B cell (primary cell): Measurements from ENCODE around the gene MAP3K5. TPM values are rescaled to one million over a fixed set of nuclear protein-coding genes. Genes with fewer than 3 reads are reported as not detected.

Source experiments
- ATAC-seq: fragments of 200-7000 bp; cut with Tn5 transposase; one replicate; pipeline ENCODE4 v1.10.0; 2021; ENCODE audit warnings: low read depth, mild to moderate bottlenecking, moderate number of reproducible peaks, moderate library complexity
- CTCF ChIA-PET: fragments of 350-600 bp; sonication (Branson Sonifier 250); formaldehyde crosslinking; loops from one replicate; lab custom pipeline; 2021; ENCODE audit warnings: antibody characterized with exemption, inconsistent platforms; lab: Charles Lee
- POLR2A ChIA-PET: fragments of 350-600 bp; sonication (Branson Sonifier 250); formaldehyde crosslinking; loops from one replicate; lab custom pipeline; 2021; ENCODE audit warnings: antibody characterized with exemption; lab: Charles Lee
- DNase-seq: peaks from one replicate; pipeline ENCODE4 v3.0.0; 2013
- H2AFZ ChIP-seq: 2 replicates; pipeline ENCODE4 v1.6.1; 2012; ENCODE audit warnings: mild to moderate bottlenecking, low read depth, low read length; ENCODE audit not compliant: insufficient read depth, poor library complexity, severe bottlenecking
- H3K27ac ChIP-seq, 2 donors: 1 replicate in 1 of 2; 2 replicates in 1 of 2; pipeline ENCODE4 v1.5.1; 2012 to 2013; ENCODE audit warnings: low read length in 2 of 2, mild to moderate bottlenecking in 2 of 2, moderate library complexity in 1 of 2
- H3K27me3 ChIP-seq, 4 experiments: fragments of 200-600 bp in 1 of 4; sonication (generic) in 1 of 4; replicated peaks in 1 of 4; 1 replicate in 2 of 4; 2 replicates in 2 of 4; pipeline versions ENCODE4 v1.6.1 to v1.7.0; 2013 to 2016; ENCODE audit warnings: low read length in 3 of 4, mild to moderate bottlenecking in 2 of 4, mixed read lengths in 1 of 4, moderate library complexity in 1 of 4; ENCODE audit not compliant: insufficient read depth in 4 of 4, control insufficient read depth in 3 of 4; ENCODE audit errors: control extremely low read depth in 1 of 4
- H3K36me3 ChIP-seq, 2 experiments: replicated peaks in 1 of 2; 1 replicate in 1 of 2; 2 replicates in 1 of 2; pipeline versions ENCODE4 v1.6.1 to v1.7.1; 2013; ENCODE audit warnings: low read length in 1 of 2; ENCODE audit not compliant: insufficient read depth in 2 of 2, control insufficient read depth in 1 of 2; ENCODE audit errors: control extremely low read depth in 1 of 2, extremely low read depth in 1 of 2
- H3K4me1 ChIP-seq, 2 donors: fragments of 200-600 bp in 1 of 2; sonication (generic) in 1 of 2; 1 replicate in 1 of 2; 2 replicates in 1 of 2; pipeline versions ENCODE4 v1.5.1 to v1.6.1; 2013 to 2017; ENCODE audit warnings: low read length in 2 of 2; ENCODE audit not compliant: control insufficient read depth in 2 of 2, insufficient read depth in 2 of 2
- H3K4me2 ChIP-seq: replicated peaks from 2 replicates; pipeline ENCODE3; 2012; ENCODE audit warnings: mild to moderate bottlenecking, low read depth, low read length; ENCODE audit not compliant: poor library complexity, severe bottlenecking
- H3K4me3 ChIP-seq, 5 experiments: fragments of 200-600 bp in 1 of 5; sonication (generic) in 1 of 5; 1 replicate in 3 of 5; 2 replicates in 2 of 5; pipeline versions ENCODE4 v1.5.1 to v1.7.0; 2011 to 2016; ENCODE audit warnings: low read length in 4 of 5, mild to moderate bottlenecking in 4 of 5, low read depth in 2 of 5, control low read depth in 1 of 5, moderate library complexity in 1 of 5; ENCODE audit not compliant: insufficient read depth in 1 of 5; ENCODE audit errors: control extremely low read depth in 1 of 5, extremely low read depth in 1 of 5
- H3K79me2 ChIP-seq: fragments of 200-600 bp; sonication (generic); one replicate; pipeline ENCODE4 v1.6.0; 2016; ENCODE audit warnings: low read length; ENCODE audit not compliant: control insufficient read depth, insufficient read depth
- H3K9ac ChIP-seq: fragments of 200-600 bp; sonication (generic); 2 replicates; pipeline ENCODE4 v1.6.1; 2017; ENCODE audit warnings: mild to moderate bottlenecking, low read length, moderate library complexity
- H3K9me3 ChIP-seq, 3 donors: one replicate each; pipeline versions ENCODE4 v1.6.1 to v1.7.1; 2013; ENCODE audit warnings: low read length in 2 of 3; ENCODE audit not compliant: control insufficient read depth in 2 of 3, insufficient read depth in 1 of 3; ENCODE audit errors: control extremely low read depth in 1 of 3
- H4K20me1 ChIP-seq: 2 replicates; pipeline ENCODE4 v1.6.0; 2012; ENCODE audit warnings: mild to moderate bottlenecking, low read length; ENCODE audit not compliant: insufficient read depth, control insufficient read depth, poor library complexity, severe bottlenecking
- H3K27ac Mint-ChIP-seq: one replicate; pipeline ENCODE4 v1.8.0; 2021; ENCODE audit warnings: mixed read lengths
- H3K27me3 Mint-ChIP-seq: one replicate; pipeline ENCODE4 v1.8.0; 2021; ENCODE audit warnings: mixed read lengths
- H3K4me1 Mint-ChIP-seq: one replicate; pipeline ENCODE4 v1.8.0; 2021; ENCODE audit warnings: mixed read lengths
- H3K4me3 Mint-ChIP-seq: one replicate; pipeline ENCODE4 v1.8.0; 2021; ENCODE audit warnings: mixed read lengths
- H3K9me3 Mint-ChIP-seq: one replicate; pipeline ENCODE4 v1.8.0; 2022; ENCODE audit warnings: mixed read lengths; ENCODE audit not compliant: insufficient read depth
- EZH2 ChIP-seq: IDR thresholded peaks from 2 replicates; pipeline ENCODE4 v1.6.1; 2012; ENCODE audit warnings: borderline replicate concordance, low read depth, mild to moderate bottlenecking, moderate library complexity, low read length; ENCODE audit not compliant: insufficient read depth, poor library complexity, severe bottlenecking
- WGBS: methylation state at CpG from one replicate; pipeline ENCODE4 v1.1.5; 2013; ENCODE audit warnings: missing lambda C conversion rate; ENCODE audit not compliant: insufficient coverage; 5-methylcytosine and 5-hydroxymethylcytosine counted together
- intact Hi-C: fragments of 100-400 bp; cut with micrococcal nuclease; formaldehyde crosslinking; loops from one replicate; pipeline ENCODE4 v1.10.0; 2022
- polyA plus RNA-seq: library from polyadenylated mRNA; depleted of rRNA; stranded (reverse); fragments of >200 nt; gene quantifications from 2 replicates; pipeline ENCODE4 v1.2.3, GENCODE V29; 2012
- total RNA-seq, 2 donors: library from RNA; stranded (reverse); fragments of 120-200 nt in 1 of 2; gene quantifications; 1 replicate in 1 of 2; 2 replicates in 1 of 2; pipeline versions ENCODE4 v1.2.3 to v1.2.4, GENCODE V29; 2013 to 2022
- TF ChIP-seq, protein P1 (sequence below): fragments of 200-600 bp; IDR thresholded peaks from one replicate; pipeline ENCODE4 v1.8.0; 2022; ENCODE audit warnings: antibody characterized with exemption, mild to moderate bottlenecking

Gene MAP3K5
- total and polyA plus RNA-seq, 2 donors (not counting 1 experiment from before 2014, with no cell fraction given), result 5.7 to 34.1 TPM

DNA sequence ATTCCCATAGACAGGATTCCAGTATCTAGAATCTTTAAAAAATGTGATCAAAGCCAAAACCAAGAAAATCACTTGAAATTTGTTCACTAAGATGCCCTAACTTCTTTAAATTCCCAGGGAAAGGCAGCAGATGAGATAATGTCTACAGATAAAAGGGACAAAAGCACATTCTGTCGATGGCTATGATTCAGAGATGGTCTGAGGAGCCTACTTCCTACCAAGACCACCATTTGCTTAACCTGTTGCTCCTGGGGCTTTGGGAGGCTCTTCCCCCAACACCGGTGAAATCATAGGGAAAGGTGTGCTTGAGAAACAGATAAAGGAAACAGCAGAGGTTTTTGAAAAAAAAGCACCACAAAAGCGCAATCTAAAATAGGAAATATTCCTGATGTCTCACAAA, 123.7 kb downstream of the MAP3K5 start:
- H3K79me2 ChIP-seq, result peaks cover 4% of the 10 kb centered on the region
- H3K4me1 ChIP-seq, result no peaks in the 10 kb centered on the region
- H3K9ac ChIP-seq, result no peak overlapping the region
- Mint-ChIP-seq H3K4me1 (no peaks in the 10 kb centered on the region), H3K27ac (no peak overlapping the region), H3K4me3 (no peak overlapping the region), H3K27me3 (no peaks in the 10 kb centered on the region), H3K9me3 (peaks cover 2% of the 10 kb centered on the region)
- H3K27me3 ChIP-seq, result no peaks in the 10 kb centered on the region
- intact Hi-C loops, result no loop called here
- no peak overlapping the region for H3K27ac ChIP-seq
- ATAC-seq (no peak), DNase-seq (no peak)
- no peaks in the 10 kb centered on the region for H4K20me1 ChIP-seq
- H3K4me2 ChIP-seq, result no peak overlapping the region
- no peaks in the 10 kb centered on the region for H3K9me3 ChIP-seq
- H2AFZ ChIP-seq, result no peak overlapping the region
- ChIA-PET CTCF (interaction anchor here (2.6 to 3.0 kb wide), 2 partner anchors 24 to 124 kb away, joined by 8 to 17 read pairs; partner anchors contain the start of gene MAP3K5), POLR2A (no interaction called here)
- no peak for TF ChIP-seq EZH2
- TF ChIP-seq, protein P1, sequence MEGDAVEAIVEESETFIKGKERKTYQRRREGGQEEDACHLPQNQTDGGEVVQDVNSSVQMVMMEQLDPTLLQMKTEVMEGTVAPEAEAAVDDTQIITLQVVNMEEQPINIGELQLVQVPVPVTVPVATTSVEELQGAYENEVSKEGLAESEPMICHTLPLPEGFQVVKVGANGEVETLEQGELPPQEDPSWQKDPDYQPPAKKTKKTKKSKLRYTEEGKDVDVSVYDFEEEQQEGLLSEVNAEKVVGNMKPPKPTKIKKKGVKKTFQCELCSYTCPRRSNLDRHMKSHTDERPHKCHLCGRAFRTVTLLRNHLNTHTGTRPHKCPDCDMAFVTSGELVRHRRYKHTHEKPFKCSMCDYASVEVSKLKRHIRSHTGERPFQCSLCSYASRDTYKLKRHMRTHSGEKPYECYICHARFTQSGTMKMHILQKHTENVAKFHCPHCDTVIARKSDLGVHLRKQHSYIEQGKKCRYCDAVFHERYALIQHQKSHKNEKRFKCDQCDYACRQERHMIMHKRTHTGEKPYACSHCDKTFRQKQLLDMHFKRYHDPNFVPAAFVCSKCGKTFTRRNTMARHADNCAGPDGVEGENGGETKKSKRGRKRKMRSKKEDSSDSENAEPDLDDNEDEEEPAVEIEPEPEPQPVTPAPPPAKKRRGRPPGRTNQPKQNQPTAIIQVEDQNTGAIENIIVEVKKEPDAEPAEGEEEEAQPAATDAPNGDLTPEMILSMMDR, result no peak
- peaks cover 1 to 9% of the 10 kb centered on the region in 2 experiments for H3K36me3 ChIP-seq
- no peak overlapping the region for H3K4me3 ChIP-seq
- WGBS, result no CpG with 5 or more reads among the region's 3 CpGs

DNA sequence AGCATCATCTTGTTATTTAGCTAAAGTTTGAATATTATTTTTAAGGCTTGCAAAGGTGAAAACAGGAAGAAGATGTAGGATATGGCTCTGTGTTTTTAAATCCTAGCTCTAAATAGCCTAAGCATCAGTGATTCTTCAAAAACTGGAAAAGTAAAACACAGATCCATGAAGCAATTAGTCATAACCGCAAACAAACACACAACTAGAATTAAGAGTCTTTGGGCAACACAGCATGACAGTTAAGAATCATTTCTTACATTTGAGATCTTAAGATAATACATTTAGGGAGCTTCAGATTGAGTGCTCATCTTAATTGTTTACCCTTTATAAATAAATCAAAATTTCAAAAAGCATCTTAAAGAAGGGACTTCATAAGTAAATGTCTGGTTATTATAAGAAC, 126.2 kb downstream of the MAP3K5 start:
- no peak overlapping the region for H3K4me3 Mint-ChIP-seq
- H3K9me3 Mint-ChIP-seq, result no peaks in the 10 kb centered on the region
- no peaks in the 10 kb centered on the region for H3K27me3 Mint-ChIP-seq
- Histone ChIP-seq H3K9ac (no peak overlapping the region), H3K36me3 (peaks cover 1 to 9% of the 10 kb centered on the region in 2 experiments), H3K9me3 (no peaks in the 10 kb centered on the region), H4K20me1 (no peaks in the 10 kb centered on the region), H3K4me1 (no peaks in the 10 kb centered on the region), H3K27ac (no peak overlapping the region), H3K79me2 (no peaks in the 10 kb centered on the region), H3K4me3 (no peak overlapping the region), H2AFZ (no peak overlapping the region), H3K4me2 (no peak overlapping the region), H3K27me3 (no peaks in the 10 kb centered on the region)
- WGBS, result no CpG with 5 or more reads among the region's 1 CpG
- POLR2A ChIA-PET, result no interaction called here
- ATAC-seq (no peak), DNase-seq (no peak)
- intact Hi-C loops, result no loop called here
- H3K27ac Mint-ChIP-seq, result no peak overlapping the region
- TF ChIP-seq, protein P1, result no peak
- TF ChIP-seq EZH2, result no peak
- H3K4me1 Mint-ChIP-seq, result no peaks in the 10 kb centered on the region
- CTCF ChIA-PET, result interaction anchor here (2.1 to 2.9 kb wide), 2 partner anchors 22 to 126 kb away, joined by 7 to 12 read pairs; partner anchors contain the start of gene MAP3K5
